Upper lobe of right lung (tissue), 1 donor: Measurements from ENCODE around the gene CALM1. TPM values are rescaled to one million over a fixed set of nuclear protein-coding genes. Genes with fewer than 3 reads are reported as not detected.

Experiments
- ATAC-seq: fragments of 200-7000 bp; cut with Tn5 transposase; one replicate; pipeline ENCODE4 v1.9.1; 2020; ENCODE audit warnings: mild to moderate bottlenecking, moderate library complexity
- DNase-seq: peaks from one replicate; pipeline ENCODE4 v3.0.0-alpha.2; 2020
- H3K27ac ChIP-seq: fragments of 200-600 bp; one replicate; pipeline ENCODE4 v1.8.0; 2022
- H3K27me3 ChIP-seq: fragments of 200-600 bp; one replicate; pipeline ENCODE4 v1.8.0; 2022; ENCODE audit warnings: mild to moderate bottlenecking
- H3K36me3 ChIP-seq: fragments of 200-600 bp; one replicate; pipeline ENCODE4 v1.8.0; 2022
- H3K4me1 ChIP-seq: fragments of 200-600 bp; one replicate; pipeline ENCODE4 v1.8.0; 2022
- H3K4me3 ChIP-seq: fragments of 200-600 bp; one replicate; pipeline ENCODE4 v1.8.0; 2022; ENCODE audit warnings: mild to moderate bottlenecking
- H3K9me3 ChIP-seq: fragments of 200-600 bp; one replicate; pipeline ENCODE4 v1.8.0; 2022
- CTCF ChIP-seq: fragments of 200-600 bp; IDR thresholded peaks from one replicate; pipeline ENCODE4 v1.8.0; 2022; ENCODE audit warnings: antibody characterized with exemption
- intact Hi-C: fragments of 100-400 bp; cut with DNase I; formaldehyde crosslinking; loops from one replicate; pipeline ENCODE4 v1.11.0; 2022
- total RNA-seq: library from RNA; stranded (reverse); fragmentation: NEBNext Ultra II Directional; extraction: Animal tissue kit (Norgen Biotek cat#: 25700); gene quantifications from one replicate; pipeline ENCODE4 v1.2.1, GENCODE V29; 2021
- donor health status: DM: no; HTN: yes; CAD: no; lungs with severe emphysema.

CALM1 gene
- total RNA-seq, 1 donor from 2014 or later = 477 TPM

GRCh38 chr14:90423166-90423565 lies 26.3 kb downstream of the CALM1 start:
- TF ChIP-seq CTCF = no peak
- DNase-seq = no peak
- intact Hi-C loops = no loop called here

GRCh38 chr14:90424075-90424474 lies 27.2 kb downstream of the CALM1 start:
- no peak for DNase-seq
- Histone ChIP-seq H3K27me3 (no peaks in the 10 kb centered on the region), H3K4me3 (no peak overlapping the region), H3K4me1 (peaks cover 8% of the 10 kb centered on the region), H3K36me3 (no peaks in the 10 kb centered on the region), H3K27ac (no peak overlapping the region), H3K9me3 (no peaks in the 10 kb centered on the region)
- no peak for ATAC-seq
- TF ChIP-seq CTCF = no peak
- intact Hi-C loops = no loop called here

More at GRCh38 chr14:90423166-90423565, 26.3 kb downstream of the CALM1 start:
- peaks cover 8% of the 10 kb centered on the region for H3K4me1 ChIP-seq
- H3K27ac ChIP-seq = no peak overlapping the region
- no peaks in the 10 kb centered on the region for H3K27me3 ChIP-seq
- H3K4me3 ChIP-seq = no peak overlapping the region
- no peak for ATAC-seq
- H3K9me3 ChIP-seq = no peaks in the 10 kb centered on the region
- H3K36me3 ChIP-seq = no peaks in the 10 kb centered on the region

GRCh38 chr14:90424686-90425372 lies 28.0 kb downstream of the CALM1 start:
- DNase-seq (no peak), ATAC-seq (no peak)
- no peaks in the 10 kb centered on the region for H3K36me3 ChIP-seq
- intact Hi-C loops = no loop called here
- H3K27ac ChIP-seq = no peak overlapping the region
- peaks cover 8% of the 10 kb centered on the region for H3K4me1 ChIP-seq
- H3K4me3 ChIP-seq = no peak overlapping the region
- H3K9me3 ChIP-seq = no peaks in the 10 kb centered on the region
- no peaks in the 10 kb centered on the region for H3K27me3 ChIP-seq
- TF ChIP-seq CTCF = no peak

GRCh38 chr14:90425373-90425879 lies 28.6 kb downstream of the CALM1 start:
- Histone ChIP-seq H3K9me3 (no peaks in the 10 kb centered on the region), H3K36me3 (no peaks in the 10 kb centered on the region), H3K27ac (no peak overlapping the region), H3K4me1 (peaks cover 8% of the 10 kb centered on the region), H3K4me3 (no peak overlapping the region), H3K27me3 (no peaks in the 10 kb centered on the region)
- ATAC-seq (no peak), DNase-seq (no peak)
- TF ChIP-seq CTCF = no peak
- intact Hi-C loops = no loop called here

GRCh38 chr14:90426031-90426540 lies 29.3 kb downstream of the CALM1 start:
- Histone ChIP-seq H3K9me3 (no peaks in the 10 kb centered on the region), H3K36me3 (no peaks in the 10 kb centered on the region), H3K4me1 (peaks cover 8% of the 10 kb centered on the region), H3K4me3 (no peak overlapping the region), H3K27ac (no peak overlapping the region), H3K27me3 (no peaks in the 10 kb centered on the region)
- intact Hi-C loops = no loop called here
- no peak for TF ChIP-seq CTCF
- no peak for ATAC-seq
- no peak for DNase-seq
